ENCODE measurements around the gene FCHO1. TPM values are rescaled to one million over a fixed set of nuclear protein-coding genes. Genes with fewer than 3 reads are reported as not detected.

FCHO1 gene
- total and polyA plus RNA-seq, 10 of the 15 experiments (the other 5 are each of a cell fraction or from before 2014, with no cell fraction given): 0.14 to 45.8 (median 15.8) TPM

- Histone ChIP-seq H3K9ac (ENCODE audit: control insufficient read depth, insufficient read depth, low read length) (no peak overlapping the region), H3K9me3 (replicated peaks; ENCODE audit: control insufficient read depth, insufficient read depth, low read length) (no peaks in the 10 kb centered on the region), H3K79me2 (ENCODE audit: control insufficient read depth, insufficient read depth, low read length) (peaks cover 23% of the 10 kb centered on the region), H3K4me3 (no peak overlapping the region), H4K20me1 (ENCODE audit: control insufficient read depth, insufficient read depth) (0 out of 2 replicates have a peak, but pooled peaks cover 2% of the 10 kb centered on the region), H3K4me2 (ENCODE audit: control insufficient read depth, insufficient read depth) (no peak overlapping the region; the same call in 1 of the 2 replicates), H3K27me3 (replicated peaks in 1 of 2; ENCODE audit: control insufficient read depth in 2 of 2, insufficient read depth in 2 of 2, low read length in 1 of 2) (no peaks in the 10 kb centered on the region), H2AFZ (ENCODE audit: control insufficient read depth, low read depth, low read length) (no peak overlapping the region), H3K36me3 (ENCODE audit: control insufficient read depth in 2 of 2, insufficient read depth in 2 of 2, low read length in 1 of 2) (peaks cover 9 to 32% of the 10 kb centered on the region in 2 experiments; a peak in 3 of 4 replicates), H3K4me1 (ENCODE audit: control insufficient read depth, insufficient read depth, low read length) (peaks cover 23% of the 10 kb centered on the region), H3K27ac (ENCODE audit: control insufficient read depth, insufficient read depth) (no peak overlapping the region)
- POLR2A ChIA-PET: interaction anchor here (0.6 to 0.9 kb wide), 2 partner anchors 19 to 417 kb away, joined by 4 to 6 read pairs; no protein-coding TSS in a partner anchor
- SMC1A ChIA-PET (ENCODE audit: uncharacterized antibody, unreplicated experiment): interaction anchor here (0.5 to 7.6 kb wide), 8 partner anchors 9 to 61 kb away, joined by 3 to 91 read pairs (median 3); partner anchors contain the start of gene FCHO1
- RAD21 ChIA-PET (ENCODE audit: unreplicated experiment): interaction anchor here (0.7 to 1.9 kb wide), 3 partner anchors 16 to 43 kb away, joined by 3 to 7 read pairs (median 3); no protein-coding TSS in a partner anchor
- intact Hi-C loops (cut with micrococcal nuclease; ENCODE audit: unreplicated experiment): no loop called here
- WGBS (ENCODE audit: insufficient coverage, insufficient replicate concordance, low lambda C conversion rate, missing lambda C conversion rate): 96% methylated on average over 11 of the region's 12 CpGs
- TF ChIP-seq PBX3 (IDR thresholded peaks at IDR 0.05; ENCODE audit: insufficient replicate concordance, low read depth, low read length) (no peak), SUZ12 (IDR thresholded peaks at IDR 0.05; ENCODE audit: unreplicated experiment) (no peak), HCFC1 (IDR thresholded peaks at IDR 0.05; ENCODE audit: low read length) (no peak), IRF5 (IDR thresholded peaks at IDR 0.05; ENCODE audit: borderline replicate concordance) (no peak), CHD2 (IDR thresholded peaks at IDR 0.05; ENCODE audit: borderline replicate concordance, low read depth, low read length) (no peak), MEF2B (IDR thresholded peaks at IDR 0.05; ENCODE audit: partially characterized antibody, poor library complexity, severe bottlenecking) (no peak), USF2 (IDR thresholded peaks at IDR 0.05; ENCODE audit: borderline replicate concordance, low read depth, low read length) (no peak), TCF12 (IDR thresholded peaks at IDR 0.05; ENCODE audit: low read depth, low read length) (no peak), HDAC2 (IDR thresholded peaks at IDR 0.05) (no peak), YY1 (IDR thresholded peaks at IDR 0.05; ENCODE audit: low read depth, low read length) (no peak), JUNB (IDR thresholded peaks at IDR 0.05) (no peak), CHD1 (IDR thresholded peaks at IDR 0.05; ENCODE audit: low read depth, low read length) (no peak), ZNF687 (IDR thresholded peaks at IDR 0.05) (no peak)
- in situ Hi-C loops (cut with MboI): no loop called here
- CTCF ChIA-PET: interaction anchor here (0.8 to 4.0 kb wide), 5 partner anchors 8 to 61 kb away, joined by 3 to 22 read pairs (median 5); no protein-coding TSS in a partner anchor
- FAIRE-seq (no peak), ATAC-seq (no peak), DNase-seq (ENCODE audit: low read depth, low spot score) (no peak)
- BruUV-seq (replicated peaks): no TSS peak
Observed at GRCh38 chr19:17722655-17723240, 28.5 kb upstream of the FCHO1 start.

Measured in GM12878 (cell line).